Measurements from ENCODE around the gene OLAH.

- TF ChIP-seq CTCF (IDR thresholded peaks at IDR 0.05; ENCODE audit: poor library complexity, severe bottlenecking) = no peak
- TF ChIP-seq POLR2AphosphoS5 (IDR thresholded peaks at IDR 0.05) = no peak
- TF ChIP-seq RAD21 (conservative IDR thresholded peaks at IDR 0.05) = no peak
- TF ChIP-seq EZH2 (IDR thresholded peaks at IDR 0.05; ENCODE audit: borderline replicate concordance, insufficient read depth, low read length, poor library complexity, severe bottlenecking) = no peak
- TF ChIP-seq MXI1 (conservative IDR thresholded peaks at IDR 0.05; ENCODE audit: poor library complexity, severe bottlenecking) = no peak
- no peak for TF ChIP-seq TAF1 (IDR thresholded peaks at IDR 0.05; ENCODE audit: low read depth)
- TF ChIP-seq REST (IDR thresholded peaks at IDR 0.05; ENCODE audit: borderline replicate concordance) = no peak
- TF ChIP-seq EP300 (conservative IDR thresholded peaks at IDR 0.05; ENCODE audit: poor library complexity, severe bottlenecking) = no peak
Measured at GRCh38 chr10:15068802-15069201, 25.1 kb downstream of the OLAH start.
